ENCODE measurements around the gene TCHHL1.

TCHHL1 gene

GRCh38 chr1:152036267-152037216 lies 52.3 kb downstream of the TCHHL1 start, which contains the start of gene S100A11:
TSS of gene S100A11 (minus strand) at chr1:152037004. CDS start at chr1:152036915, 89 bp downstream.
- peak; percentile 74 to 80 for DNase-seq

DNA sequence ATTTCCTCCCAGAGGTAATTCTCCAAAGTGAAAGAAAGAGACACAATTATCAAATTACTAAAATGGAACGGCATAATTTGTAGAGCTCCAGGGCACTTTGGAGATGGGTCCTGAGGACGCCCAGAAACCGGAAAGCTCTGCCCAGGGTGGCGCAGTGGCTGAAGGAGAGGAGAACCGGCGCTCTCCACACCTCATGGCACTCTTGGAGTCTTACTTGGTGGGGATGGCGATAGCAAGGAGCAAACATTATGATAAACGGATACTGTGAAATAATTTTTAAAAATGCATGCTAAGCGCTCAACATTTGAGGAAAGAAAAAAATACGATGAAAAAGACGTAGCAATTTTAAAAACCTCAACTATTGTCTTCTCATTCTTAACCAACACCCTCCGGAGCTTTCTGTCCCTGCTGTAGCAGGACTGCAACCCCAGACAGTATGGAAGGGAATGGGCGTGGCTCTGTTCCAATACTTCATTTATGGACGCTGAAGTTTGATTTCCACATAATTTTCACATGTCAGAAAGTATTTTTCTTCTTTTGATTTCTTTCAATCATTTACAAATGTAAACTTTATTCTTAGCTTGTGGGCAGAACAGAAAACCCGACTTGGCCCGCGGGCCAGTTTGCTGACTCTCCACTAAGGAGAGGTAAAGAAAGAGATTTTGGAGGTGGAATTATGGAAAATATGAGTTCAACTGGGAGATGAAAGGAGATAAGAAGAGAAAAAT lies 53.2 kb downstream of the TCHHL1 start:
- peak; percentile 22 to 33 for DNase-seq

- peak; percentile 61 to 74 for DNase-seq
Measured at GRCh38 chr1:152034654-152035538, 54.0 kb downstream of the TCHHL1 start.

DNA sequence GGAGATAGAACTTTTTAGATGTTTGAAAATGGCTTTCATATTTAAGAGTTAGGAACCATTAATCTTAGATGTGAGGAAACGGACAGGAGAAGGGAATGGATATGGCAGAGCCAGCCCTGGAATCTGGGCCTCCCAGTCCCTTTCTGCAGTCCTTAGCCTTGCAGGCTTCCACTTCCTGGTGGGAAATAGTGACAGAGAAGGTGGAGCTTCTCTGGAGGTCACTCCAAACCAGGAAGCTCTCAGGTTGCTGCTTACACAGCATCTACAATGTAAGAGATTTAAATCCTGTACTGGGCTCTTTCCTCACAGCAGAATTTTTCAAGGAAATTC lies 54.6 kb downstream of the TCHHL1 start:
- DNase-seq: no peak

All from CD4-positive, alpha-beta T cell treated with Interleukin-1 beta for 1 hour (primary cell).